Naive thymus-derived CD4-positive, alpha-beta T cell (primary cell): ENCODE data around the gene APOA1. TPM values are rescaled to one million over a fixed set of nuclear protein-coding genes. Genes with fewer than 3 reads are reported as not detected.

Experiments used
- ATAC-seq: fragments of 150-1000 bp; cut with Tn5 transposase; 2 replicates; pipeline ENCODE4 v1.10.0; 2021; ENCODE audit warnings: mild to moderate bottlenecking, moderate library complexity
- CTCF ChIA-PET: fragments of 350-600 bp; sonication (Branson Sonifier 250); formaldehyde crosslinking; loops from one replicate; lab custom pipeline; 2021; ENCODE audit warnings: antibody characterized with exemption; lab: Charles Lee
- POLR2A ChIA-PET: fragments of 350-600 bp; sonication (Branson Sonifier 250); formaldehyde crosslinking; loops from one replicate; lab custom pipeline; 2021; ENCODE audit warnings: antibody characterized with exemption, inconsistent platforms; lab: Charles Lee
- DNase-seq, 9 donors: peaks; one replicate each; pipeline versions ENCODE4 v3.0.0 to v3.0.0-alpha.2; 2020 to 2022; ENCODE audit warnings: mixed read lengths in 1 of 9
- H3K27ac ChIP-seq: one replicate; pipeline ENCODE4 v1.7.0; 2013; ENCODE audit warnings: mild to moderate bottlenecking, low read depth, low read length, moderate library complexity
- H3K27me3 ChIP-seq, 2 donors: one replicate each; pipeline ENCODE4 v1.7.0; 2013; ENCODE audit warnings: low read length in 2 of 2, mild to moderate bottlenecking in 2 of 2, moderate library complexity in 2 of 2; ENCODE audit not compliant: control insufficient read depth in 2 of 2, insufficient read depth in 2 of 2
- H3K36me3 ChIP-seq, 3 experiments: 1 replicate in 2 of 3; 2 replicates in 1 of 3; pipeline ENCODE4 v1.7.0; 2013; ENCODE audit warnings: low read length in 3 of 3, mild to moderate bottlenecking in 3 of 3, moderate library complexity in 1 of 3; ENCODE audit not compliant: insufficient read depth in 3 of 3, control insufficient read depth in 2 of 3
- H3K4me1 ChIP-seq, 2 donors: one replicate each; pipeline ENCODE4 v1.7.0; 2013; ENCODE audit warnings: low read length in 2 of 2, mild to moderate bottlenecking in 2 of 2, moderate library complexity in 1 of 2; ENCODE audit not compliant: control insufficient read depth in 2 of 2, insufficient read depth in 2 of 2
- H3K4me3 ChIP-seq: 2 replicates; pipeline ENCODE4 v1.7.0; 2013; ENCODE audit warnings: mild to moderate bottlenecking, low read length
- H3K9me3 ChIP-seq, 3 experiments: 1 replicate in 2 of 3; 2 replicates in 1 of 3; pipeline ENCODE4 v1.7.0; 2013; ENCODE audit warnings: low read length in 3 of 3; ENCODE audit not compliant: control insufficient read depth in 2 of 3
- H3K27ac Mint-ChIP-seq, 9 donors: one replicate each; pipeline ENCODE4 v1.8.0; 2020 to 2022; ENCODE audit warnings: mixed read lengths in 9 of 9, mild to moderate bottlenecking in 8 of 9, moderate library complexity in 5 of 9, inconsistent platforms in 2 of 9
- H3K27me3 Mint-ChIP-seq, 5 donors: one replicate each; pipeline ENCODE4 v1.8.0; 2021 to 2022; ENCODE audit warnings: mixed read lengths in 5 of 5, mild to moderate bottlenecking in 1 of 5
- H3K36me3 Mint-ChIP-seq, 5 donors: one replicate each; pipeline ENCODE4 v1.8.0; 2020 to 2022; ENCODE audit warnings: mixed read lengths in 5 of 5, mild to moderate bottlenecking in 3 of 5, inconsistent platforms in 1 of 5
- H3K4me1 Mint-ChIP-seq, 7 donors: one replicate each; pipeline ENCODE4 v1.8.0; 2020 to 2022; ENCODE audit warnings: mixed read lengths in 7 of 7, mild to moderate bottlenecking in 3 of 7, inconsistent platforms in 1 of 7
- H3K4me3 Mint-ChIP-seq, 10 donors: one replicate each; pipeline ENCODE4 v1.8.0; 2020 to 2022; ENCODE audit warnings: mild to moderate bottlenecking in 10 of 10, mixed read lengths in 10 of 10, moderate library complexity in 6 of 10, inconsistent platforms in 2 of 10
- H3K9me3 Mint-ChIP-seq, 11 donors: one replicate each; pipeline ENCODE4 v1.8.0; 2020 to 2022; ENCODE audit warnings: mixed read lengths in 11 of 11, mild to moderate bottlenecking in 4 of 11, inconsistent platforms in 1 of 11, moderate library complexity in 1 of 11
- intact Hi-C, 2 donors: fragments of 100-400 bp; cut with micrococcal nuclease; formaldehyde crosslinking; loops; one replicate each; pipeline ENCODE4 v1.15.1; 2023
- polyA plus RNA-seq, 2 donors: library from polyadenylated mRNA; unstranded; fragments of 300-500 nt; fragmentation: Illumina TruSeq; gene quantifications; one replicate each; pipeline ENCODE4 v1.2.3, GENCODE V29; 2021
- total RNA-seq, 6 experiments: library from RNA in 5 of 6; stranded (reverse) in 5 of 6; gene quantifications; 1 replicate in 5 of 6; 2 replicates in 1 of 6; pipeline ENCODE4 v1.2.3 and lab custom pipeline; 2021 to 2026

APOA1 gene
- total and polyA plus RNA-seq, 7 experiments from 2014 or later: 0.24 to 0.70 (median 0.51) TPM; not detected in 2

- peak overlapping the region; percentile 85 to 98 (median 92) for H3K4me3 Mint-ChIP-seq
- POLR2A ChIA-PET: interaction anchor here (0.7 to 3.3 kb wide), 9 partner anchors 12 to 442 kb away, joined by 3 to 49 read pairs (median 7); partner anchors contain the start of genes APOA1, BUD13, SIDT2 and SIK3
- peak overlapping the region; percentile 79 for H3K4me3 ChIP-seq
- H3K27me3 Mint-ChIP-seq: no peaks in the 10 kb centered on the region
- H3K9me3 ChIP-seq: no peaks in the 10 kb centered on the region
- ATAC-seq (no peak), DNase-seq (no peak)
- H3K4me1 Mint-ChIP-seq: peaks cover 32 to 57% (median 47%) of the 10 kb centered on the region in 7 donors
- peaks cover 9 to 30% (median 21%) of the 10 kb centered on the region in 5 donors for H3K36me3 Mint-ChIP-seq
- peaks cover 0 to 4% (median 0%) of the 10 kb centered on the region in 11 donors for H3K9me3 Mint-ChIP-seq
- H3K4me1 ChIP-seq: peaks cover 17 to 24% of the 10 kb centered on the region in 2 donors
- peak overlapping the region; percentile 80 to 98 (median 96) for H3K27ac Mint-ChIP-seq
- CTCF ChIA-PET: interaction anchor here (1.6 to 5.8 kb wide), 3 partner anchors 47 to 317 kb away, joined by 6 to 66 read pairs (median 39); partner anchors contain the start of gene APOA1
- H3K27ac ChIP-seq: peak overlapping the region; percentile 95
- intact Hi-C loops: loop anchor here (1.0 to 5.0 kb wide), 8 partner anchors 15 to 539 kb away; partner anchors contain the start of genes CEP164 (in 1 of the 2), PAFAH1B2 (in 1 of the 2), SIDT2 (in 1 of the 2) and SIK3 (in 1 of the 2)
- H3K36me3 ChIP-seq: peaks cover 20 to 35% (median 25%) of the 10 kb centered on the region in 3 experiments
- no peaks in the 10 kb centered on the region for H3K27me3 ChIP-seq
These were observed 48.9 kb downstream of the APOA1 start for GRCh38 chr11:116788534-116788933.

GRCh38 chr11:116787786-116788486 is 49.5 kb downstream of the APOA1 start, which contains the start of gene ZPR1:
TSS of gene ZPR1 (minus strand) at chr11:116788023. CDS start at chr11:116787990, 33 bp downstream.
- Histone ChIP-seq H3K4me1 (peaks cover 17 to 24% of the 10 kb centered on the region in 2 donors), H3K27ac (peak within 1 kb of the TSS; percentile 95), H3K36me3 (peaks cover 26 to 41% (median 31%) of the 10 kb centered on the region in 3 experiments), H3K4me3 (peak within 1 kb of the TSS; percentile 79), H3K27me3 (no peaks in the 10 kb centered on the region), H3K9me3 (no peaks in the 10 kb centered on the region)
- Mint-ChIP-seq H3K4me3 (peak within 1 kb of the TSS; percentile 85 to 98 (median 92)), H3K27me3 (no peaks in the 10 kb centered on the region), H3K36me3 (peaks cover 9 to 31% (median 23%) of the 10 kb centered on the region in 5 donors), H3K9me3 (peaks cover 0 to 4% (median 0%) of the 10 kb centered on the region in 11 donors), H3K27ac (peak within 1 kb of the TSS; percentile 80 to 98 (median 96)), H3K4me1 (peaks cover 32 to 57% (median 44%) of the 10 kb centered on the region in 7 donors)
- ATAC-seq (peak; percentile 92), DNase-seq (peak; percentile 75 to 88 (median 87))
- intact Hi-C loops: loop anchor here (1.0 to 5.0 kb wide), 8 partner anchors 15 to 539 kb away; partner anchors contain the start of genes CEP164 (in 1 of the 2), PAFAH1B2 (in 1 of the 2), SIDT2 (in 1 of the 2) and SIK3 (in 1 of the 2)
- CTCF ChIA-PET: interaction anchor here (0.8 to 4.1 kb wide), 6 partner anchors 17 to 439 kb away, joined by 4 to 39 read pairs (median 5); no protein-coding TSS in a partner anchor
- POLR2A ChIA-PET: interaction anchor here (0.6 to 3.3 kb wide), 16 partner anchors 8 to 443 kb away, joined by 3 to 49 read pairs (median 4); partner anchors contain the start of genes APOA1, BUD13, PAFAH1B2 and SIDT2

GRCh38 chr11:116787436-116787785 is 50.0 kb downstream of the APOA1 start:
- CTCF ChIA-PET: interaction anchor here (0.8 to 1.6 kb wide), 6 partner anchors 17 to 439 kb away, joined by 3 to 6 read pairs (median 4); no protein-coding TSS in a partner anchor
- Histone ChIP-seq H3K4me3 (peak overlapping the region; percentile 79), H3K4me1 (peaks cover 17 to 24% of the 10 kb centered on the region in 2 donors), H3K27ac (peak overlapping the region; percentile 95), H3K9me3 (no peaks in the 10 kb centered on the region), H3K27me3 (no peaks in the 10 kb centered on the region), H3K36me3 (peaks cover 31 to 46% (median 34%) of the 10 kb centered on the region in 3 experiments)
- peak overlapping the region; percentile 85 to 98 (median 92) for H3K4me3 Mint-ChIP-seq
- intact Hi-C loops: loop anchor here in 1 of 2 donors (5.0 kb wide), 1 partner anchor 540 kb away; the partner anchor contains the start of gene CEP164
- H3K36me3 Mint-ChIP-seq: peaks cover 9 to 37% (median 26%) of the 10 kb centered on the region in 5 donors
- peaks cover 0 to 5% (median 0%) of the 10 kb centered on the region in 11 donors for H3K9me3 Mint-ChIP-seq
- peak overlapping the region; percentile 79 to 98 (median 93) for H3K27ac Mint-ChIP-seq
- DNase-seq (peak in 1 of 9 donors; percentile 13), ATAC-seq (no peak)
- POLR2A ChIA-PET: interaction anchor here (0.6 to 3.3 kb wide), 15 partner anchors 9 to 443 kb away, joined by 3 to 49 read pairs (median 4); partner anchors contain the start of genes APOA1, BUD13, PAFAH1B2 and SIDT2
- H3K4me1 Mint-ChIP-seq: peaks cover 32 to 57% (median 44%) of the 10 kb centered on the region in 7 donors
- no peaks in the 10 kb centered on the region for H3K27me3 Mint-ChIP-seq

GRCh38 chr11:116786966-116787365 is 50.5 kb downstream of the APOA1 start:
- Mint-ChIP-seq H3K27ac (peak overlapping the region; percentile 79 to 98 (median 93)), H3K4me3 (peak overlapping the region; percentile 85 to 98 (median 92)), H3K36me3 (peaks cover 9 to 41% (median 31%) of the 10 kb centered on the region in 5 donors), H3K27me3 (no peaks in the 10 kb centered on the region), H3K9me3 (peaks cover 0 to 5% (median 0%) of the 10 kb centered on the region in 11 donors), H3K4me1 (peaks cover 32 to 61% (median 49%) of the 10 kb centered on the region in 7 donors)
- POLR2A ChIA-PET: interaction anchor here (0.6 to 3.3 kb wide), 13 partner anchors 9 to 444 kb away, joined by 3 to 49 read pairs (median 5); partner anchors contain the start of genes APOA1, BUD13, PAFAH1B2 and SIDT2
- CTCF ChIA-PET: interaction anchor here (0.7 to 1.6 kb wide), 9 partner anchors 14 to 449 kb away, joined by 3 to 6 read pairs (median 4); partner anchors contain the start of gene BUD13
- Histone ChIP-seq H3K27me3 (no peaks in the 10 kb centered on the region), H3K4me3 (peak overlapping the region; percentile 79), H3K27ac (peak overlapping the region; percentile 95), H3K4me1 (peaks cover 17 to 24% of the 10 kb centered on the region in 2 donors), H3K9me3 (no peaks in the 10 kb centered on the region), H3K36me3 (peaks cover 36 to 50% (median 38%) of the 10 kb centered on the region in 3 experiments)
- DNase-seq (no peak), ATAC-seq (no peak)
- intact Hi-C loops: loop anchor here in 1 of 2 donors (5.0 kb wide), 1 partner anchor 540 kb away; the partner anchor contains the start of gene CEP164

- no peak for DNase-seq
- ChIA-PET CTCF (interaction anchor here (0.7 to 1.5 kb wide), 5 partner anchors 13 to 450 kb away, joined by 3 to 4 read pairs (median 3); partner anchors contain the start of gene BUD13), POLR2A (interaction anchor here (0.8 to 3.3 kb wide), 7 partner anchors 10 to 444 kb away, joined by 3 to 49 read pairs (median 3); partner anchors contain the start of genes BUD13 and PAFAH1B2)
- peaks cover 13 to 24% of the 10 kb centered on the region in 2 donors for H3K4me1 ChIP-seq
- Mint-ChIP-seq H3K36me3 (peaks cover 11 to 42% (median 32%) of the 10 kb centered on the region in 5 donors), H3K9me3 (peaks cover 0 to 5% (median 0%) of the 10 kb centered on the region in 11 donors), H3K4me3 (peak overlapping the region; percentile 85 to 98 (median 92)), H3K27me3 (no peaks in the 10 kb centered on the region), H3K27ac (peak overlapping the region in 8 of 9 donors; percentile 6 to 98 (median 94)), H3K4me1 (peaks cover 34 to 60% (median 52%) of the 10 kb centered on the region in 7 donors)
- intact Hi-C loops: loop anchor here in 1 of 2 donors (5.0 kb wide), 1 partner anchor 541 kb away; the partner anchor contains the start of gene CEP164
- H3K4me3 ChIP-seq: peak overlapping the region; percentile 79
- no peaks in the 10 kb centered on the region for H3K9me3 ChIP-seq
- H3K27ac ChIP-seq: no peak overlapping the region
- ATAC-seq: no peak
- no peaks in the 10 kb centered on the region for H3K27me3 ChIP-seq
- H3K36me3 ChIP-seq: peaks cover 40 to 55% (median 40%) of the 10 kb centered on the region in 3 experiments
These were observed 51.1 kb downstream of the APOA1 start for GRCh38 chr11:116786326-116786725.
